Central memory CD4-positive, alpha-beta T cell (primary cell): Measurements from ENCODE around the gene ZFP1.
"Not testable (repeated sequence)": the region's sequence is repeated elsewhere in the genome, so short reads cannot be mapped to it uniquely, and the experiment has no call there.

Source experiments
- DNase-seq: peaks from one replicate; pipeline ENCODE4 v3.0.0; 2022

Gene ZFP1

DNA sequence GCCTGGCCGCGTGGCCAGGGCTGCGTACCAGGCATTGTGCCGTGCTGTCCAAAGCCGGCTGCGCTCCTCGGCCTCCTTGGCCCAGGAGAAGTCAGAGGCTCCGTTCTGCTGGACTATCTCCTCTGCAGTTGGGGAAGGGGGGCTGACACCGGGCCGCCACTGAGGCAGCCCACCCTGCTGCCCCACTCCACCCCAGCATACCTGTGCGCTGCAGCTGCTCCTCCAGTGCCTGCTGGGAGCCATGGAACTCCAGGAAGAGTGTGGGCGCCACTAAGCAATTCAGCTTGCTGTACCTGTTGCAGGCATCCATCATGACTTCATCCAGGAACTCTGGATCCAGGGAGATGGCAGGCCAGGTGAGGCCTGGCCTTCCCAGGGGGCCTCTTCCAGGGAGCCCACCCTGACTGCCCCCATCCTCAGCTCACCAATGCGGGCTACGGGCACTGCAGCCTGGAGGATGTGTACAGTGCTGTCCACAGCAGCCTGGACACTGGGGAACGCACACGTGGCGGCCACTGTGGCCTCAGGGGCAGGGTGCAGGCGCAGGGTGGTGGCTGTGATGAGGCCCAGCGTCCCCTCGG lies 34.7 kb upstream of the ZFP1 start:
- DNase-seq = no peak

GRCh38 chr16:75114179-75114945 lies 34.0 kb upstream of the ZFP1 start:
- DNase-seq = no peak

DNA sequence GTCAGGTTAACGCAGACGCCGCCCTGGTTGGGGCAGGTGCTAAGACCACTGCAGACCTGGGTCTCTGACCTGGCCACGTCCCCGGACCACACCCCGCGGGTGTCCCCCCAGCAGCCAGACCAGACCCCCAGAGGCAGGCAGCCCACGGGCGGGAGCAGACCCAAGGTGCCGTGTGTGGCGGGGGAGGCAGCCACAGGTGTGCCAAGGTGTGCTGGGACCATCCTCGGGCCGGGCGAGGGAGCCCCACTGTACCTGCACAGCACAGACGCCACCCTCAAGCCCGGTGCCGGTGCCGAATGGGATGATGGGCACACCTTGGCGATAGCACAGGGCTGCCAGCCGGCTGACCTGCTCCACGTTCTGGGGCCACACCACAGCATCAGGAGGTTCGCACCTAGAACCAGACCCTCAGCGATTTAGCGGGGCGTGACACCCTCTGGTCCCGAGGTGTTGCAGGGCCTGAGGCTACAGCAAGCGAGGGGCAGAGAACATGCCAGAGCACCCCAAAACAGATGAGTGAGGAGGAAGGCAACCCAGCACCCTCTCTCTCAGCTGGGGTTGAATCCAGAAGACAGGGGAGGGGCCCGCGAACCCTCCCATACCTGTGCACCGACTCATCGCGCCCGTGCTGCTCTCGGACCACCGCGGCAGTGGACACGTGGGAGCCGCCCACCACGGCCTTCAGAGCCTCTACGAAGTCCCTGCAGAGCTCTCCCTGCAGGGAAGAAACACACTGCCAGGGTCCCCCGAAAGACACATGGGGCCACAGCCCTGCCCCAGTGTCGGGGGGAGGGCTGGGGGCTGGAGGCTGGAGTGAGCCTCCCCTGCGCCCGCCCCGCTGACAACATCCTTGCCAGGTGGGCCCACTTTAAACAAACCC lies 33.1 kb upstream of the ZFP1 start:
- DNase-seq = no peak

GRCh38 chr16:75116081-75116910 lies 32.0 kb upstream of the ZFP1 start, which contains the start of gene LDHD:
Gene LDHD, minus strand, starts transcription at chr16:75116780. Its CDS starts 60 bp downstream, at chr16:75116720.
- DNase-seq = no peak

- DNase-seq = no peak
These were observed 31.4 kb upstream of the ZFP1 start for GRCh38 chr16:75116911-75117245.

DNA sequence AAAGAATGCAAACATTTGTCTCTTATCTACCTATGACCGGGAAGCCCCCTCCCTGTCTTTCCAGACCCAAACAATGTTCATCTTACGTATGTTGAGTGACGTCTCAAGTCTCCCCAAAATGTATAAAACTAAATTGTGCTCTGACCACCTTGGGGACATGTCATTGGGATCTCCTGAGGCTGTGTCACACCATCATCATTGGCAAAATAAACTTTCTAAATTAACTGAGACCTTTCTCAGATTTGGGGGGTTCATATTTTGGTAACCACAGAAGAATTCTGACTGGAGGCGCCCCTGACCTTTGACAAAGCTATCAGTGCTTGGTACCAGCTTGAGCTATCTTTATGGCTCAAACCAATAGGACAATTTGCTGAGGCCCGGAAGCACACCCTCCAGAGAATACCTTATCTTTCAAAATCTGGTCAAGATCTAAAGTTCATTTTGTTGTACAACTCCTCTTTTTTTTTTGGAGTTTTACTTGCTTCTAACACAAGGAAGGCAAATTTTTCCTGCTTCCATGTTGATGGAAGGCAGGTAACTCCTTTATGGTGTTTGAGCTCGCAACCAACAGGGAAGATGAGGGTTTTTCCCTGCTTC lies 29.3 kb upstream of the ZFP1 start:
- no peak for DNase-seq

- DNase-seq = no peak
These were observed 28.1 kb upstream of the ZFP1 start for GRCh38 chr16:75120253-75120652.

DNA sequence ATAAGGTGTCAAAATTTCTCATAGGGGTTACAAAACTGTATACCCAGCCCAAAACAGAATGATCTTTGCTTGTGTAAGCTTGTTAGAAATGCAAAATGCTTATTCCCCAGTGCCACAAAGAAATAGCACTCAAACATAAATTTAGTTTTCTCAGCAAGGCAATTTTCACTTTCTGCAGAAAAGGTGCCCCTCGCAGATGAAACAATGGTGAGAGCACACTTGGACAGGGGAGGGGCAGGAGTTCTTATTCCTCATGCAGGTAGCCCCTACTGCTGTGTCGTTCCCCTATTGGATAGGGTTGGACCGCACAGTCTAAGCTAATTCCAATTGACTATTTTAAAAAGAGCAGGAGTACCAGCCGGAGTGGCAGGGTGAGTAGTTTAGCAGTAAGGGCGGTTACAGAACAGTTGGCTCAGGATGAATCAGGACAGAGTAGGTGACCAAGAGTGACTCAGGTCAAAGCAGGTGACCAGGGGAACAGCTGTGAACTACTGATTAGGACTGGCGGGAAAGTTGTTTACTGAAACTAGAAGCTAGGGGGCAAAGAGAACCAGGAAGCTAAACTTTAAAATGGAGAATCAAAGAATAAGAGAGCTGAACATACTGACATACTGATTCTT lies 26.3 kb upstream of the ZFP1 start:
- DNase-seq = no peak

DNA sequence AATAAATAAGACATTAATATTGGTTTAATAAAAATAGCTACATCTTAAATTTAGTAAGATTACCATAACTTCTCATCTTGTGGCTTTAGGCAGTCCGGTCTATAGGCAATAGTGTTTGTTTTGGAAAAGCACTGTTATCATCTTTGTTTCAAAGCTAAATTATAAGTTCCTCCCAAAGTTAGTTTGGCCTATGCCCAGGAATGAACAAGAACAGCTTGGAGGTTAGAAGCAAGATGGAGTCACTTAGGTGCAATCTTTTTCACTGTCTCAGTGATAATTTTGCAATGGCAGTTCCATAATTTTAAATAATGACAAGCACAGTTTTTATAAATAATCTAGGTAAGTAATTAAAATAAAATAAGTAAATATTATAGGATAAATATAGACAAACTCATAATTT lies 25.7 kb upstream of the ZFP1 start:
- DNase-seq = no peak

- DNase-seq = no peak
These were observed 20.5 kb upstream of the ZFP1 start for GRCh38 chr16:75127713-75128415.

- DNase-seq = not testable (repeated sequence)
These were observed 18.7 kb upstream of the ZFP1 start for GRCh38 chr16:75129421-75130149.

- DNase-seq = no peak
These were observed 18.1 kb upstream of the ZFP1 start for GRCh38 chr16:75130150-75130771.

GRCh38 chr16:75131081-75131480 lies 17.2 kb upstream of the ZFP1 start:
- DNase-seq = no peak

- no peak for DNase-seq
These were observed 10.1 kb upstream of the ZFP1 start for GRCh38 chr16:75138233-75138632.

DNA sequence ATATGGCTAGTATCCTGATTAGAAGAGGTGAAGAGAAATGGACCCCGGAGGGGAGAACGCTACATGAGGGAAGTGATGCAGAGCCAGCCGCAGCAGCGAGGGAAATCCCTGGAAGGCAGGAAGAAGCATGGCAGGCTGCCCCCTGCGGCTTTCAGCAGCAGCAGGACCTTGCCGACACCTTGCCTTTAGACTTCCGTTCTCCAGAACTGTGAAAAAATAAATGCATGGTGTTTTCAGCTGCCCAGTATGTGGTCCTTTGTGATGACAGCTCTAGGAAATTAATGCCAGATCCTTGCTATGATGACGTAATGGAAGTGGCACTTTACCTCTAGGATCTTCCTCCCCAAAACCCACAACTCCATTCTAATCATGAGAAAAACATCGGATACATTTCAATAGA lies 9.7 kb upstream of the ZFP1 start:
- no peak for DNase-seq

GRCh38 chr16:75139498-75139897 lies 8.8 kb upstream of the ZFP1 start:
- DNase-seq = no peak

DNA sequence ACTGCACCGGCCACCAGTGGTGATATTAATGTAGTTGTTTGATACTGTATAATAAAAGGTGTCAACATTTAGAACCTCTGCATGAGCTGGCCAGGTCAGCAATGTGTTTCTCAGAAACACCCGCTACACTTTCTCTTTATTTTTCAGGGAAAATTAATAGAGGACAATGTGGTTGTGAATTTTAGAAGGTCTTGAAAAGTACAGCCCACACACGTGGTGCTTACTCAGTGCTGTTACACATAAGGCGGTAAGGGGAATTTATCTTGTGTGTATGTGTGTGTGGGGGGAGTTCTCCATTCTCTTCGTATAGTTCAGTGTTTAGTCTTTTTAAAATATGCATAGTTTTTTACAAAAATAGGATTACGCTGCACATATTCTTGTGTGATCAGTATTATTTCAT lies 4.4 kb upstream of the ZFP1 start:
- no peak for DNase-seq

- no peak for DNase-seq
These were observed 385 bp upstream of the ZFP1 start for GRCh38 chr16:75147968-75148310.

DNA sequence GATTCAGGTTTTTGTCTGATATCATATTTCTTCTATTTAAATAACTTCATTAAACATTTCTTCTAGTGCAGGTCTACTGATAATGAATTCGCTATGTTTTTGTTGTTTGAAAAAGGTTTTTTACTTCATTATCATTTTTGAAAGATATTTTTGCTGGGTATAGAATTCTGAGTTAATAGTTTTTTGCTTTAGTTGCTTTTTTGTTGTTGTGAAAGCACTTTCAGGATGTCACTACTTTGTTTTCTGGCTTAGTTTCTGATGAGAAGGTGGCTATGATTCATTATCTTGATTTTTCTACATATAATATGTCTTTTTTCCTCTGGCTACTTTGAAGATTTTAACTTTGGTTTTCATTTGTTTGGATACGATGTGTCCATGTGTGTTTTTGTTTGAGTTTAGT lies 3.5 kb downstream of the ZFP1 start:
- no peak for DNase-seq

GRCh38 chr16:75152635-75153034 lies 4.3 kb downstream of the ZFP1 start:
- no peak for DNase-seq
